HepG2 (cell line): ENCODE measurements around the gene TMEM97. TPM values are rescaled to one million over a fixed set of nuclear protein-coding genes. Genes with fewer than 3 reads are reported as not detected.

ENCODE experiments used
- ARID3A ChIP-seq: IDR thresholded peaks from 2 replicates; pipeline ENCODE4 v1.6.1; 2012; ENCODE audit warnings: low read depth, low read length, improper control_type of control experiment
- ATF7 ChIP-seq, 2 experiments: fragments of 450-650 bp in 1 of 2; sonication (generic) in 1 of 2; formaldehyde crosslinking in 1 of 2; IDR thresholded peaks; 2 replicates each; pipeline versions ENCODE4 v1.4.0 to v1.6.1; 2016 to 2020; ENCODE audit warnings: antibody characterized with exemption in 1 of 2, mild to moderate bottlenecking in 1 of 2, missing genetic modification reagents in 1 of 2
- BORCS8-MEF2B ChIP-seq: sonication (generic); formaldehyde crosslinking; IDR thresholded peaks from 2 replicates; pipeline ENCODE4 v1.8.0; 2022; ENCODE audit warnings: mild to moderate bottlenecking, missing genetic modification reagents
- DMAP1 ChIP-seq: IDR thresholded peaks from 2 replicates; pipeline ENCODE4 v1.6.1; 2016
- EEA1 ChIP-seq: sonication (generic); formaldehyde crosslinking; IDR thresholded peaks from 2 replicates; pipeline ENCODE4 v1.5.1; 2020; ENCODE audit warnings: mild to moderate bottlenecking, missing genetic modification reagents, borderline replicate concordance
- FOXA1 ChIP-seq, 2 experiments: fragments of 450-650 bp in 1 of 2; sonication (generic) in 1 of 2; formaldehyde crosslinking in 1 of 2; IDR thresholded peaks; 2 replicates each; pipeline versions ENCODE4 v1.4.0 to v1.6.1; 2016 to 2020; ENCODE audit warnings: missing genetic modification reagents in 1 of 2
- FOXA3 ChIP-seq: IDR thresholded peaks from 2 replicates; pipeline ENCODE4 v1.6.1; 2016; ENCODE audit warnings: missing genetic modification reagents, missing compliant biosample characterization
- FOXK2 ChIP-seq: fragments of 450-650 bp; IDR thresholded peaks from 2 replicates; pipeline ENCODE4 v1.6.1; 2016
- GATAD2A ChIP-seq: IDR thresholded peaks from 2 replicates; pipeline ENCODE4 v1.6.1; 2016
- HNRNPUL1 ChIP-seq: fragments of 200-400 bp; formaldehyde crosslinking; IDR thresholded peaks from 2 replicates; pipeline ENCODE4 v1.6.1; 2017; ENCODE audit warnings: low read depth, mild to moderate bottlenecking, low read length, moderate library complexity
- MBNL3 ChIP-seq: fragments of 250-450 bp; sonication (Bioruptor Pico); conservative IDR thresholded peaks from 2 replicates; pipeline ENCODE4 v1.8.0; 2022; ENCODE audit warnings: mild to moderate bottlenecking, inconsistent platforms
- MIER3 ChIP-seq: IDR thresholded peaks from 2 replicates; pipeline ENCODE4 v1.6.1; 2016; ENCODE audit warnings: missing compliant biosample characterization, borderline replicate concordance
- NCOR1 ChIP-seq: fragments of 200-600 bp; sonication (generic); IDR thresholded peaks from 2 replicates; pipeline ENCODE4 v1.7.0; 2017; ENCODE audit warnings: antibody characterized with exemption, low read length, borderline replicate concordance
- NFYC ChIP-seq: IDR thresholded peaks from 2 replicates; pipeline ENCODE4 v1.6.1; 2016; ENCODE audit warnings: missing genetic modification reagents, missing compliant biosample characterization
- ONECUT2 ChIP-seq: sonication (generic); formaldehyde crosslinking; IDR thresholded peaks from 2 replicates; pipeline ENCODE4 v1.4.0; 2020; ENCODE audit warnings: missing genetic modification reagents
- RAD21 ChIP-seq: fragments of 450-650 bp; formaldehyde crosslinking; IDR thresholded peaks from 2 replicates; pipeline ENCODE4 v1.5.0; 2020; ENCODE audit warnings: mild to moderate bottlenecking
- RCOR2 ChIP-seq: IDR thresholded peaks from 2 replicates; pipeline ENCODE4 v1.6.1; 2016; ENCODE audit warnings: missing biosample characterization, missing genetic modification reagents
- SOX6 ChIP-seq, 2 experiments: fragments of 450-650 bp in 1 of 2; sonication (generic) in 1 of 2; formaldehyde crosslinking in 1 of 2; IDR thresholded peaks; 2 replicates each; pipeline versions ENCODE4 v1.4.0 to v1.6.1; 2017 to 2020; ENCODE audit warnings: antibody characterized with exemption in 1 of 2, mild to moderate bottlenecking in 1 of 2, missing genetic modification reagents in 1 of 2
- TRAFD1 ChIP-seq: sonication (generic); formaldehyde crosslinking; IDR thresholded peaks from 2 replicates; pipeline ENCODE4 v1.5.1; 2020; ENCODE audit warnings: missing genetic modification reagents, mild to moderate bottlenecking, borderline replicate concordance
- ZBTB34 ChIP-seq: sonication (generic); formaldehyde crosslinking; IDR thresholded peaks from 2 replicates; pipeline ENCODE4 v1.8.0; 2022; ENCODE audit warnings: mild to moderate bottlenecking, missing genetic modification reagents
- ZFP90 ChIP-seq: sonication (generic); formaldehyde crosslinking; IDR thresholded peaks from 2 replicates; pipeline ENCODE4 v1.8.0; 2022; ENCODE audit warnings: missing genetic modification reagents, mild to moderate bottlenecking, inconsistent platforms, borderline replicate concordance
- ZNF12 ChIP-seq: sonication (generic); formaldehyde crosslinking; IDR thresholded peaks from 2 replicates; pipeline ENCODE4 v1.5.0; 2020; ENCODE audit warnings: missing genetic modification reagents
- ZNF160 ChIP-seq: sonication (generic); formaldehyde crosslinking; IDR thresholded peaks from 2 replicates; pipeline ENCODE4 v1.8.0; 2022; ENCODE audit warnings: mild to moderate bottlenecking, inconsistent platforms, missing genetic modification reagents
- ZNF546 ChIP-seq: sonication (generic); formaldehyde crosslinking; conservative IDR thresholded peaks from 2 replicates; pipeline ENCODE4 v1.8.1; 2023; ENCODE audit warnings: mild to moderate bottlenecking, missing genetic modification reagents
- ZNF569 ChIP-seq: sonication (generic); formaldehyde crosslinking; IDR thresholded peaks from 2 replicates; pipeline ENCODE4 v1.5.0; 2020; ENCODE audit warnings: mild to moderate bottlenecking, missing genetic modification reagents, moderate library complexity, borderline replicate concordance
- ZNF607 ChIP-seq: sonication (generic); formaldehyde crosslinking; IDR thresholded peaks from 2 replicates; pipeline ENCODE4 v1.5.1; 2020; ENCODE audit warnings: missing genetic modification reagents, mild to moderate bottlenecking, borderline replicate concordance
- ZNF746 ChIP-seq: sonication (generic); formaldehyde crosslinking; IDR thresholded peaks from 2 replicates; pipeline ENCODE4 v1.8.0; 2022; ENCODE audit warnings: mild to moderate bottlenecking, missing genetic modification reagents
- ZNF772 ChIP-seq: sonication (generic); formaldehyde crosslinking; IDR thresholded peaks from 2 replicates; pipeline ENCODE4 v1.5.0; 2020; ENCODE audit warnings: mild to moderate bottlenecking, missing genetic modification reagents
- polyA plus RNA-seq, 8 experiments: library from polyadenylated mRNA; depleted of rRNA in 3 of 8; stranded (reverse) in 7 of 8; unstranded in 1 of 8; fragments of >200 nt; fragmentation: Illumina TruSeq in 4 of 8; extraction: Trizol in 4 of 8; gene quantifications; 2 replicates each; pipeline versions ENCODE4 v1.2.1 to v1.2.3, GENCODE V29; 2011 to 2016; ENCODE audit warnings: low read depth in 4 of 8, missing spikeins in 1 of 8, mixed read lengths in 1 of 8; ENCODE audit not compliant: insufficient read depth in 1 of 8
- total RNA-seq, 5 experiments: library from RNA; depleted of rRNA; stranded (reverse); fragments of >200 nt; fragmentation: Illumina TruSeq; extraction: Trizol; gene quantifications; 2 replicates each; pipeline ENCODE4 v1.2.3, GENCODE V29; 2016; ENCODE audit warnings: low read depth in 1 of 5

The TMEM97 gene
- total and polyA plus RNA-seq, 2 of the 13 experiments (the other 11 are each of a cell fraction or from before 2014, with no cell fraction given): 69.6 to 137 TPM

- TF ChIP-seq ZNF569 (CRISPR knock-in tag): no peak
- no peak for TF ChIP-seq ZNF12 (CRISPR knock-in tag)
- TF ChIP-seq GATAD2A (CRISPR knock-in tag): peak; percentile 92
- TF ChIP-seq NFYC: no peak; the same call in 1 of the 2 replicates
- no peak for TF ChIP-seq ZNF546 (CRISPR knock-in tag)
- no peak for TF ChIP-seq EEA1 (CRISPR knock-in tag)
- TF ChIP-seq ATF7 (IDR thresholded peaks at IDR 0.05): no peak
- no peak for TF ChIP-seq ATF7 (CRISPR knock-in tag; IDR thresholded peaks at IDR 0.05)
- TF ChIP-seq RAD21 (CRISPR knock-in tag): no peak; the same call in 1 of the 2 replicates
- TF ChIP-seq ARID3A: peak; percentile 42; the same call in 1 of the 2 replicates
- TF ChIP-seq ZFP90 (CRISPR knock-in tag): peak; percentile 83; the same call in 1 of the 2 replicates
- TF ChIP-seq ZNF160 (CRISPR knock-in tag): 0 out of 2 replicates have a peak, but pooled peaks have one; percentile 66
- TF ChIP-seq FOXA1 (IDR thresholded peaks at IDR 0.05): peak; percentile 71
- peak; percentile 93 for TF ChIP-seq FOXA1 (CRISPR knock-in tag; IDR thresholded peaks at IDR 0.05)
- TF ChIP-seq HNRNPUL1: no peak
- peak; percentile 93; the same call in 1 of the 2 replicates for TF ChIP-seq MIER3 (CRISPR knock-in tag)
- peak; percentile 99 for TF ChIP-seq NCOR1
- TF ChIP-seq DMAP1 (CRISPR knock-in tag): peak; percentile 32; the same call in 1 of the 2 replicates
- TF ChIP-seq RCOR2 (CRISPR knock-in tag): peak; percentile 88
- peak; percentile 97 for TF ChIP-seq ZBTB34 (CRISPR knock-in tag)
- peak; percentile 66 for TF ChIP-seq ZNF772 (CRISPR knock-in tag)
- TF ChIP-seq FOXA3 (CRISPR knock-in tag): peak; percentile 95
- TF ChIP-seq FOXK2: 0 out of 2 replicates have a peak, but pooled peaks have one; percentile 12
- TF ChIP-seq ZNF607: peak; percentile 63; the same call in 1 of the 2 replicates
- peak; percentile 14; the same call in 1 of the 2 replicates for TF ChIP-seq TRAFD1 (CRISPR knock-in tag)
- TF ChIP-seq MBNL3: no peak
- TF ChIP-seq ONECUT2 (CRISPR knock-in tag): peak; percentile 97
- TF ChIP-seq ZNF746 (CRISPR knock-in tag): peak; percentile 99
- TF ChIP-seq SOX6 (IDR thresholded peaks at IDR 0.05): no peak
- peak; percentile 93 for TF ChIP-seq SOX6 (CRISPR knock-in tag; IDR thresholded peaks at IDR 0.05)
- no peak; the same call in 1 of the 2 replicates for TF ChIP-seq BORCS8-MEF2B (CRISPR knock-in tag)
Observed at GRCh38 chr17:28368306-28368831, 49.4 kb downstream of the TMEM97 start (continued).
